HG03196 (cell line): ENCODE measurements around the gene PDE9A.
"Not testable (repeated sequence)": the region's sequence is repeated elsewhere in the genome, so short reads cannot be mapped to it uniquely, and the experiment has no call there.

Experiments
- ATAC-seq: cut with Tn5 transposase; IDR thresholded peaks from one replicate; pipeline ENCODE4 v1.9.1; 2021; ENCODE audit not compliant: unreplicated experiment

PDE9A gene

GRCh38 chr21:42653231-42654061 lies at the start of gene PDE9A:
Gene PDE9A (plus strand): TSS chr21:42653621. CDS start chr21:42653815, 194 bp downstream.
- no peak for ATAC-seq

- no peak for ATAC-seq
Measured at GRCh38 chr21:42607102-42607501, 46.3 kb upstream of the PDE9A start.

GRCh38 chr21:42607525-42608102 lies 45.8 kb upstream of the PDE9A start:
- ATAC-seq: no peak

GRCh38 chr21:42608446-42608845 lies 45.0 kb upstream of the PDE9A start:
- ATAC-seq: no peak

GRCh38 chr21:42609811-42610210 lies 43.6 kb upstream of the PDE9A start:
- no peak for ATAC-seq

- no peak for ATAC-seq
Measured at GRCh38 chr21:42611852-42612251, 41.6 kb upstream of the PDE9A start.

- no peak for ATAC-seq
Measured at GRCh38 chr21:42612390-42612789, 41.0 kb upstream of the PDE9A start.

GRCh38 chr21:42613756-42614155 lies 39.7 kb upstream of the PDE9A start:
- ATAC-seq: no peak

- no peak for ATAC-seq
Measured at GRCh38 chr21:42614396-42614795, 39.0 kb upstream of the PDE9A start.

- no peak for ATAC-seq
Measured at GRCh38 chr21:42614811-42615351, 38.5 kb upstream of the PDE9A start.

GRCh38 chr21:42615377-42615776 lies 38.0 kb upstream of the PDE9A start:
- not testable (repeated sequence) for ATAC-seq

GRCh38 chr21:42615924-42616323 lies 37.5 kb upstream of the PDE9A start:
- no peak for ATAC-seq

- ATAC-seq: no peak
Measured at GRCh38 chr21:42616446-42616845, 37.0 kb upstream of the PDE9A start.

GRCh38 chr21:42616941-42617340 lies 36.5 kb upstream of the PDE9A start:
- ATAC-seq: no peak

- ATAC-seq: no peak
Measured at GRCh38 chr21:42617486-42617885, 35.9 kb upstream of the PDE9A start.

- no peak for ATAC-seq
Measured at GRCh38 chr21:42618707-42619102, 34.7 kb upstream of the PDE9A start.

- no peak for ATAC-seq
Measured at GRCh38 chr21:42619166-42619565, 34.3 kb upstream of the PDE9A start.

GRCh38 chr21:42619841-42620240 lies 33.6 kb upstream of the PDE9A start:
- ATAC-seq: no peak

GRCh38 chr21:42621166-42621818 lies 32.1 kb upstream of the PDE9A start:
- ATAC-seq: no peak

- ATAC-seq: no peak
Measured at GRCh38 chr21:42621819-42622177, 31.6 kb upstream of the PDE9A start.

- ATAC-seq: no peak
Measured at GRCh38 chr21:42622284-42622683, 31.1 kb upstream of the PDE9A start.

GRCh38 chr21:42623694-42624093 lies 29.7 kb upstream of the PDE9A start:
- ATAC-seq: no peak
